ENCODE results near the gene F2RL2. TPM values are rescaled to one million over a fixed set of nuclear protein-coding genes. Genes with fewer than 3 reads are reported as not detected.

The F2RL2 gene
- total RNA-seq, 1 donor from 2014 or later: 26.0 TPM

DNA sequence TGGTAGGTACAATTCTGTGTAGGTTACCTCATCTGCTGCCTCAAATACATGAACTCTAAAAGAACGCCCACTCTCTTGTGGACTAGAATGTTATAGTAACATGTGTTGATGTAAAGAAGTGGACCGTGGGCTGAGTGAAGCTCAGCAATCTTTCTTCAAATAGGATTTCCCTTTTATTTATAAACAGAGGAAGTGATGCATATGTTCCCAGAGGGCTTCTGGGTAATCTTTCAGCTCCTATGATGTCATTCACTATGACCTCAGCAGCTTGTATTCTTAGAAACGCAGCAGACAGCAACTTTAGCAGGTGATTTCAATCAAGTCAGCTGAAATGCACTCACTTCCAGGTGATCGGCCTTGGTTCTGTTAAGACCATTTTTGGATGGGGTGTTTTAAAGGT lies 14.4 kb downstream of the F2RL2 start:
- Histone ChIP-seq H3K4me2 (ENCODE audit: low read length) (no peak overlapping the region), H3K79me2 (ENCODE audit: insufficient read depth, low read length) (no peaks in the 10 kb centered on the region), H3K9me3 (ENCODE audit: insufficient read depth, low read depth, low read length) (no peaks in the 10 kb centered on the region), H3K36me3 (ENCODE audit: insufficient read depth, low read length) (no peaks in the 10 kb centered on the region), H2AFZ (ENCODE audit: low read depth, low read length) (no peak overlapping the region), H3K4me3 (ENCODE audit: insufficient read depth, low read depth, low read length) (no peak overlapping the region), H3K27me3 (ENCODE audit: insufficient read depth, low read length) (no peaks in the 10 kb centered on the region), H3K4me1 (ENCODE audit: insufficient read depth, low read length) (peaks cover 13% of the 10 kb centered on the region), H3K9ac (ENCODE audit: low read length) (no peak overlapping the region), H4K20me1 (ENCODE audit: insufficient read depth, low read length) (no peaks in the 10 kb centered on the region), H3K27ac (ENCODE audit: low read depth, low read length) (no peak overlapping the region)
- Mint-ChIP-seq H3K27me3 (ENCODE audit: low read depth, unreplicated experiment) (no peaks in the 10 kb centered on the region), H3K4me1 (ENCODE audit: low read depth, unreplicated experiment) (peaks cover 17% of the 10 kb centered on the region), H3K36me3 (ENCODE audit: low read depth, unreplicated experiment) (no peaks in the 10 kb centered on the region), H3K27ac (ENCODE audit: unreplicated experiment) (no peak overlapping the region), H3K9me3 (ENCODE audit: unreplicated experiment) (no peaks in the 10 kb centered on the region), H3K4me3 (ENCODE audit: unreplicated experiment) (no peak overlapping the region)
- peak; percentile 68 for DNase-seq (ENCODE audit: low read depth)
- TF ChIP-seq, protein P1, sequence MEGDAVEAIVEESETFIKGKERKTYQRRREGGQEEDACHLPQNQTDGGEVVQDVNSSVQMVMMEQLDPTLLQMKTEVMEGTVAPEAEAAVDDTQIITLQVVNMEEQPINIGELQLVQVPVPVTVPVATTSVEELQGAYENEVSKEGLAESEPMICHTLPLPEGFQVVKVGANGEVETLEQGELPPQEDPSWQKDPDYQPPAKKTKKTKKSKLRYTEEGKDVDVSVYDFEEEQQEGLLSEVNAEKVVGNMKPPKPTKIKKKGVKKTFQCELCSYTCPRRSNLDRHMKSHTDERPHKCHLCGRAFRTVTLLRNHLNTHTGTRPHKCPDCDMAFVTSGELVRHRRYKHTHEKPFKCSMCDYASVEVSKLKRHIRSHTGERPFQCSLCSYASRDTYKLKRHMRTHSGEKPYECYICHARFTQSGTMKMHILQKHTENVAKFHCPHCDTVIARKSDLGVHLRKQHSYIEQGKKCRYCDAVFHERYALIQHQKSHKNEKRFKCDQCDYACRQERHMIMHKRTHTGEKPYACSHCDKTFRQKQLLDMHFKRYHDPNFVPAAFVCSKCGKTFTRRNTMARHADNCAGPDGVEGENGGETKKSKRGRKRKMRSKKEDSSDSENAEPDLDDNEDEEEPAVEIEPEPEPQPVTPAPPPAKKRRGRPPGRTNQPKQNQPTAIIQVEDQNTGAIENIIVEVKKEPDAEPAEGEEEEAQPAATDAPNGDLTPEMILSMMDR (IDR thresholded peaks at IDR 0.05; ENCODE audit: insufficient read depth, low read depth, low read length): no peak
- TF ChIP-seq EZH2 (IDR thresholded peaks at IDR 0.05; ENCODE audit: insufficient read depth, low read length): no peak
- FAIRE-seq: peak; percentile 23

DNA sequence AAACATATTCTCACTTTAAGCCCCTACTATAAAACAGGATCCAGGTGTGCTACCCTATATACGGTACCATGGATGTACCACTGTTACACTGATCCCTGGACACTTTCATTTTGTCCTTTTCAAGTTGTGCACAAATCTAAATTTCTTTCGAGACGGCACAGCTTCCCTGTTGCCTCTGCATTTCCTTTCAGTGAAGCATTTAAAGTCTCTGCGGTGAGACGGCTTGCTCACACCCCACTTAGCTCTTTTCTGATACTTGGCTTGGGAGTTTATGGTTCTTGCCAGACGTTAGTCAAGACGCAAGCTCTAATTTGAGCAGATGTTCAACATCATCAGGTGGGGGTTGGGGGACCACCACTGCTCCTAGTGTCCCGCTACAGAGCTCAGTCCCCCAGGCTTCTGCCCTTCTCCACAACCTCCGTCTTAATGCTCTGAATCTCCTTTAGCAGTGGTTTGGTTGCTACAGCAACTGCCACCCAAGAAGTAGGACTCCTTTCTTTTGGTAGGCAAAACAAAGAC lies 15.8 kb downstream of the F2RL2 start:
- Mint-ChIP-seq H3K27me3 (ENCODE audit: low read depth, unreplicated experiment) (no peaks in the 10 kb centered on the region), H3K4me1 (ENCODE audit: low read depth, unreplicated experiment) (peaks cover 23% of the 10 kb centered on the region), H3K9me3 (ENCODE audit: unreplicated experiment) (no peaks in the 10 kb centered on the region), H3K4me3 (ENCODE audit: unreplicated experiment) (no peak overlapping the region), H3K27ac (ENCODE audit: unreplicated experiment) (no peak overlapping the region), H3K36me3 (ENCODE audit: low read depth, unreplicated experiment) (no peaks in the 10 kb centered on the region)
- H3K4me1 ChIP-seq (ENCODE audit: insufficient read depth, low read length): peaks cover 13% of the 10 kb centered on the region
- no peaks in the 10 kb centered on the region for H3K36me3 ChIP-seq (ENCODE audit: insufficient read depth, low read length)
- H4K20me1 ChIP-seq (ENCODE audit: insufficient read depth, low read length): no peaks in the 10 kb centered on the region
- TF ChIP-seq, protein P1 (IDR thresholded peaks at IDR 0.05; ENCODE audit: insufficient read depth, low read depth, low read length): no peak
- no peaks in the 10 kb centered on the region for H3K9me3 ChIP-seq (ENCODE audit: insufficient read depth, low read depth, low read length)
- no peak overlapping the region for H3K27ac ChIP-seq (ENCODE audit: low read depth, low read length)
- no peaks in the 10 kb centered on the region for H3K79me2 ChIP-seq (ENCODE audit: insufficient read depth, low read length)
- no peaks in the 10 kb centered on the region for H3K27me3 ChIP-seq (ENCODE audit: insufficient read depth, low read length)
- peak overlapping the region; percentile 44 for H3K9ac ChIP-seq (ENCODE audit: low read length)
- DNase-seq (ENCODE audit: low read depth) (peak; percentile 69), FAIRE-seq (no peak)
- H2AFZ ChIP-seq (ENCODE audit: low read depth, low read length): peak overlapping the region; percentile 71
- H3K4me2 ChIP-seq (ENCODE audit: low read length): peak overlapping the region; percentile 71
- peak overlapping the region; percentile 38 for H3K4me3 ChIP-seq (ENCODE audit: insufficient read depth, low read depth, low read length)

- Mint-ChIP-seq H3K36me3 (ENCODE audit: low read depth, unreplicated experiment) (no peaks in the 10 kb centered on the region), H3K9me3 (ENCODE audit: unreplicated experiment) (no peaks in the 10 kb centered on the region), H3K27ac (ENCODE audit: unreplicated experiment) (no peak overlapping the region), H3K4me3 (ENCODE audit: unreplicated experiment) (no peak overlapping the region), H3K4me1 (ENCODE audit: low read depth, unreplicated experiment) (peaks cover 29% of the 10 kb centered on the region), H3K27me3 (ENCODE audit: low read depth, unreplicated experiment) (no peaks in the 10 kb centered on the region)
- H3K9me3 ChIP-seq (ENCODE audit: insufficient read depth, low read depth, low read length): no peaks in the 10 kb centered on the region
- TF ChIP-seq, protein P1 (IDR thresholded peaks at IDR 0.05; ENCODE audit: insufficient read depth, low read depth, low read length): no peak
- no peak for TF ChIP-seq EZH2 (IDR thresholded peaks at IDR 0.05; ENCODE audit: insufficient read depth, low read length)
- no peaks in the 10 kb centered on the region for H4K20me1 ChIP-seq (ENCODE audit: insufficient read depth, low read length)
- H3K27ac ChIP-seq (ENCODE audit: low read depth, low read length): no peak overlapping the region
- FAIRE-seq: no peak
- H3K79me2 ChIP-seq (ENCODE audit: insufficient read depth, low read length): no peaks in the 10 kb centered on the region
- H3K4me1 ChIP-seq (ENCODE audit: insufficient read depth, low read length): peaks cover 13% of the 10 kb centered on the region
- H3K27me3 ChIP-seq (ENCODE audit: insufficient read depth, low read length): no peaks in the 10 kb centered on the region
- H3K4me2 ChIP-seq (ENCODE audit: low read length): peak overlapping the region; percentile 71
- H2AFZ ChIP-seq (ENCODE audit: low read depth, low read length): no peak overlapping the region
- no peak for DNase-seq (ENCODE audit: low read depth)
- H3K9ac ChIP-seq (ENCODE audit: low read length): no peak overlapping the region
- H3K4me3 ChIP-seq (ENCODE audit: insufficient read depth, low read depth, low read length): no peak overlapping the region
- no peaks in the 10 kb centered on the region for H3K36me3 ChIP-seq (ENCODE audit: insufficient read depth, low read length)
Observed at GRCh38 chr5:76606701-76607100, 16.5 kb downstream of the F2RL2 start.
